Upper lobe of left lung (tissue), 6 donors: Measurements from ENCODE around the gene PTPRK. TPM values are rescaled to one million over a fixed set of nuclear protein-coding genes. Genes with fewer than 3 reads are reported as not detected.

Experiments
- ATAC-seq, 2 donors: fragments of 200-7000 bp; cut with Tn5 transposase; one replicate each; pipeline ENCODE4 v1.9.1; 2022; ENCODE audit warnings: mild to moderate bottlenecking in 2 of 2, moderate library complexity in 2 of 2; ENCODE audit not compliant: low FRiP score in 2 of 2
- DNase-seq, 2 donors: peaks; one replicate each; pipeline ENCODE4 v3.0.0-alpha.2; 2019 to 2020
- H3K27ac ChIP-seq, 4 donors: fragments of 200-600 bp; sonication (generic); one replicate each; pipeline ENCODE4 v1.5.1; 2016 to 2019
- H3K27me3 ChIP-seq, 4 donors: fragments of 200-600 bp; sonication (generic); one replicate each; pipeline ENCODE4 v1.5.1; 2017 to 2019
- H3K36me3 ChIP-seq, 4 donors: fragments of 200-600 bp; sonication (generic); one replicate each; pipeline ENCODE4 v1.5.1; 2016 to 2019
- H3K4me1 ChIP-seq, 4 donors: fragments of 200-600 bp; sonication (generic); one replicate each; pipeline ENCODE4 v1.5.1; 2018 to 2019
- H3K4me3 ChIP-seq, 4 donors: fragments of 200-600 bp; sonication (generic); one replicate each; pipeline ENCODE4 v1.5.1; 2017 to 2019; ENCODE audit warnings: mild to moderate bottlenecking in 2 of 4, moderate library complexity in 1 of 4
- H3K9me3 ChIP-seq, 4 donors: fragments of 200-600 bp; sonication (generic); one replicate each; pipeline ENCODE4 v1.5.1; 2018 to 2019
- CTCF ChIP-seq, 6 experiments: fragments of 450-650 bp in 4 of 6; fragments of 200-600 bp in 2 of 6; sonication (generic) in 2 of 6; IDR thresholded peaks; one replicate each; pipeline ENCODE4 v1.5.1; 2016 to 2019; ENCODE audit warnings: antibody characterized with exemption in 6 of 6
- EP300 ChIP-seq, 4 donors: sonication (generic); formaldehyde crosslinking; IDR thresholded peaks; one replicate each; pipeline ENCODE4 v1.5.1; 2017; ENCODE audit warnings: antibody characterized with exemption in 4 of 4, control low read depth in 2 of 4
- POLR2A ChIP-seq, 4 donors: fragments of 450-650 bp; IDR thresholded peaks; one replicate each; pipeline ENCODE4 v1.5.1; 2016 to 2017; ENCODE audit warnings: antibody characterized with exemption in 4 of 4, mild to moderate bottlenecking in 2 of 4
- POLR2AphosphoS5 ChIP-seq, 2 donors: sonication (generic); formaldehyde crosslinking; IDR thresholded peaks; one replicate each; pipeline ENCODE4 v1.5.1; 2017; ENCODE audit warnings: antibody characterized with exemption in 2 of 2
- WGBS, 2 donors: methylation state at CpG; one replicate each; pipeline ENCODE4 v1.1.5; 2017 to 2018; 5-methylcytosine and 5-hydroxymethylcytosine counted together
- total RNA-seq, 6 donors: library from RNA; depleted of rRNA in 4 of 6; stranded (reverse); fragments of >200 nt in 4 of 6; gene quantifications; one replicate each; pipeline versions ENCODE4 v1.1.0 to v1.2.1, GENCODE V29; 2016 to 2021
- donor health status: DM: no; HTN: no; CAD: no; lungs with moderate emphysema.
- donor health status: DM: no; HTN: yes; CAD: no; lungs with severe emphysema.

Gene PTPRK
- total RNA-seq, 6 donors from 2014 or later = 42.7 to 97.4 (median 65.2) TPM

DNA sequence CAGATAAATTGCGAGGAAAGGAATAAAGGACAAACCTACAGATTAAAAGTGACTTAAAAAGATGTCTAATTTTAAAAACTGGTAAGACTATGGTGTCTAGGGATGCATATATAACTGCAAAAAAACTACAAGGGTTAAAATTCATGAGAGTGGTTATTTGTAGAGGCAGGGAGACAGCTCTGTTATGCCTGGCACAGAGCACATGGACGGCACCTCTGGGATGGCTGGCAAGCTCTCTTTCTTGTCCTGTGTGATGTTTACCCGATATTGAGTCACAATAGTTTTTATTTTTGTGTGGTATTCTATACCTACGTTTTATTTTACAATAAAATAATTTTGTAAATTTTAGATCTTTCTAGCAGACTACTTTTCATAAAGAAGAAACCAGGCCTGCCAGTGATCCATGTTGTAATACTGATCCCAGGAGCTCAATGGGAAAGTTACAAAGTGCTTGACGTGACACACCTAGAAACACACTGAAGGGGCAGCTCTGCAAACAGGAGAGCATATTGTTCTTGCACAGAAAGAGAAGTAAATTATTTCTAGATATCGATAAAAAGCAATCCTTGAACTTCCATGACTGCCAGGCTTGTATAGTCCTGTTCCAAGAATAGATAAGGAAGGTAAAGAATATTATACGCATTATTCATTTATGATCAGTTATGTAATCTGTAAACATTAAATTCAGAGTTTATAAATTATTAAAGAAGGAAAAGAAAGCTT lies 290.0 kb downstream of the PTPRK start:
- Histone ChIP-seq H3K4me1 (no peaks in the 10 kb centered on the region), H3K36me3 (no peaks in the 10 kb centered on the region), H3K9me3 (no peaks in the 10 kb centered on the region), H3K27me3 (no peaks in the 10 kb centered on the region), H3K27ac (no peak overlapping the region), H3K4me3 (no peak overlapping the region)
- TF ChIP-seq CTCF (IDR thresholded peaks at IDR 0.05) (no peak), EP300 (IDR thresholded peaks at IDR 0.05) (no peak), POLR2AphosphoS5 (IDR thresholded peaks at IDR 0.05) (no peak), POLR2A (IDR thresholded peaks at IDR 0.05) (no peak)
- ATAC-seq = no peak
- WGBS, 2 donors = 81 to 82% methylated on average over 7 of the region's 7 CpGs
- DNase-seq = no peak

GRCh38 chr6:128225612-128226011 lies 294.8 kb downstream of the PTPRK start:
- no peaks in the 10 kb centered on the region for H3K4me1 ChIP-seq
- no peak overlapping the region for H3K27ac ChIP-seq
- no peaks in the 10 kb centered on the region for H3K27me3 ChIP-seq
- no peak overlapping the region for H3K4me3 ChIP-seq
- no peak for TF ChIP-seq CTCF (IDR thresholded peaks at IDR 0.05)
- TF ChIP-seq POLR2AphosphoS5 (IDR thresholded peaks at IDR 0.05) = no peak
- TF ChIP-seq POLR2A (IDR thresholded peaks at IDR 0.05) = no peak
- no peak for TF ChIP-seq EP300 (IDR thresholded peaks at IDR 0.05)
- no peaks in the 10 kb centered on the region for H3K9me3 ChIP-seq
- no peaks in the 10 kb centered on the region for H3K36me3 ChIP-seq
- no peak for DNase-seq
- no peak for ATAC-seq

DNA sequence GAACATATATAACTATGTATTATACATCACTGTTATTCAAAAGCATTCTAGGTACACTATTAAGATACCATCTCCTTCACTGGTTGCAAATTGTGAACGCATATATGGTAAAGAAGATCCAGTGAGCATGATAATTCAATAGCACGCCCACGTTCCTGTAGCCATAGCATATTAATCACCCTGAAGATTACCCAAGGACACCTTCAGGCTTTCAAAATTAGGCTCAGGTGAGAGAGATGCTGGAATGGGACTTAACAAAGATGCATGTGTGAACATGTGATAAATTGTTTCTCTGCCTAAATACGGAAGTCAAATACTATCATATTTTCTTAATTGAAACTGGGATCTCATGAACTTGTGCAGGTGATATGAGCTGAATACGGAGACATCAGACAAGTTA lies 303.5 kb downstream of the PTPRK start:
- TF ChIP-seq EP300 (IDR thresholded peaks at IDR 0.05) (no peak), POLR2AphosphoS5 (IDR thresholded peaks at IDR 0.05) (no peak), POLR2A (IDR thresholded peaks at IDR 0.05) (no peak), CTCF (IDR thresholded peaks at IDR 0.05) (no peak)
- Histone ChIP-seq H3K27me3 (no peaks in the 10 kb centered on the region), H3K27ac (no peak overlapping the region), H3K36me3 (peaks cover 0 to 13% (median 0%) of the 10 kb centered on the region in 4 donors), H3K4me3 (no peak overlapping the region), H3K9me3 (no peaks in the 10 kb centered on the region), H3K4me1 (no peaks in the 10 kb centered on the region)
- 92 to 94% methylated on average over 5 of the region's 5 CpGs for WGBS, 2 donors
- DNase-seq (no peak), ATAC-seq (no peak)

GRCh38 chr6:128209771-128210170 lies 310.6 kb downstream of the PTPRK start:
- Histone ChIP-seq H3K27me3 (no peaks in the 10 kb centered on the region), H3K27ac (no peak overlapping the region), H3K4me1 (peaks cover 0 to 3% (median 0%) of the 10 kb centered on the region in 4 donors), H3K36me3 (no peaks in the 10 kb centered on the region), H3K9me3 (no peaks in the 10 kb centered on the region), H3K4me3 (no peak overlapping the region)
- WGBS, 2 donors = 58 to 75% methylated on average over 3 of the region's 3 CpGs
- no peak for ATAC-seq
- TF ChIP-seq POLR2A (IDR thresholded peaks at IDR 0.05) (no peak), POLR2AphosphoS5 (IDR thresholded peaks at IDR 0.05) (no peak), CTCF (IDR thresholded peaks at IDR 0.05) (no peak), EP300 (IDR thresholded peaks at IDR 0.05) (no peak)
- DNase-seq = no peak
